HG03575 (cell line): ENCODE data around the gene PRRC2B.
"Not testable (repeated sequence)": the region's sequence is repeated elsewhere in the genome, so short reads cannot be mapped to it uniquely, and the experiment has no call there.

Experiments
- ATAC-seq: cut with Tn5 transposase; IDR thresholded peaks from one replicate; pipeline ENCODE4 v1.9.1; 2021; ENCODE audit not compliant: unreplicated experiment, insufficient number of reproducible peaks, low FRiP score; ENCODE audit errors: extremely low read depth

PRRC2B gene

DNA sequence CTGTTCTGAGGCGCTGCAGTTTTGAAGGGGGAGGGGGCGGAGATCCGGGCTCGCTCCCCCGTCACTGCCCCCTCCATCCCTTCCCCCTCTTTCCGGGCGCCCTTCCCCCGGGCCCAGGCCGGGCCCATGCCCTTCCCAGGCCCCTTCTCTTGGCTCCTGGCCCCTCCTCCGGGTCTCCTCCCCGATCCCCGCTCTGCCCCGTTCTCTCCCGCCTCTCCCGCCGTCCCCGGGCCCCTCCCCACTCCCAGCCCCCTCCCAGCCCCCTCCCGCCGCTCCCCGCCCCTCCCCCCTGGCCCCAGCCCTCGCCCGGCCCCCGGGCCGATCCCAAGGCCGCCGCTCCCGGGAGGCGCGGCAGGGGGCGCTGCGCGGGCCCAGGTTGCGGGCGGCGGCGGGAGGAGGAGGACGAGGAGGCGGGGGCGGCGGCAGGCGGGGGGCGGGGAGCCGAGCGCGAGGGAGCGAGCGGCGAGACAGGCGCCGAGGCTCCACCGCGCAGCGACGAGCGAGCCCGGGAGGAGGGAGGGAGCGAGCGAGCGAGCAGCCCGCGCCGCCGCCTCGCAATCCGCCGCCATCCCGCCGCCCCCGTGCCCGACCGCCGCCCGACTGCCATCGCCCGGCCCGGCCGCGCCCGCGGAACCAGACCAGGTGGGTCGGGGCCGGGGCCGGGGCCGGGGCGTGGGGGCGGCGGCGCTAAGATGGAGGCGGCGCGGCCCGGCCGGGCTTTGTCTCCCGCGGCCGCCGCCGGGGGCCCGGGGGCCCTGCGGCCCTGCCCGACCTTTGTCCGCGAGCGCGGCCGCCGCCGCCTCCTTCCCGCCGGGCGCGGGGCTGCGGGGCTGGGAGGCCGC, at the start of gene PRRC2B:
TSS of gene PRRC2B (plus strand) at position 465 of the 842 bp plus-strand sequence. CDS start 36,059 bp downstream, outside the sequence.
- no peak for ATAC-seq

DNA sequence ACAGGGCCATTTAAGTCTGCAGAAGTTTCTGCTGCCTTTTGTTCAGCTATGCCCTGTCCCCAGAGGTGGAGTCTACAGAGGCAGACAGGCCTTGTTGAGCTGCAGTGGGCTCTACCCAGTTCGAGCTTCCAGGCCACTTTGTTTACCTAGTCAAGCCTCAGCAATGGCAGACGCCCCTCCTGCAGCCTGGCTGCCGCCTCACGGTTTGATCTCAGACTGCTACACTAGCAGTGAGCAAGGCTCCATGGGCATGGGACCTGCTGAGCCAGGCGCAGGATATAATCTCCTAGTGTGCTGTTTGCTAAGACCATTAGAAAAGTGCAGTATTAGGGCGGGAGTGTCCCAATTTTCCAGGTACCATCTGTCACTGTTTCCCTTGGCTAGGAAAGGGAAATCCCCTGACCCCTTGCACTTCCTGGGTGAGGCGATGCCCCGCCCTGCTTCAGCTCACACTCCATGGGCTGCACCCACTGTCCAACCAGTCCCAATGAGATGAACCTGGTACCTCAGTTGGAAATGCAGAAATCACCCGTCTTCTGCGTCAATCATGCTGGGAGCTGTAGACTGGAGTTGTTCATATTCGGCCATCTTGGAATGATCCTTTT, 48.9 kb upstream of the PRRC2B start:
- not testable (repeated sequence) for ATAC-seq

DNA sequence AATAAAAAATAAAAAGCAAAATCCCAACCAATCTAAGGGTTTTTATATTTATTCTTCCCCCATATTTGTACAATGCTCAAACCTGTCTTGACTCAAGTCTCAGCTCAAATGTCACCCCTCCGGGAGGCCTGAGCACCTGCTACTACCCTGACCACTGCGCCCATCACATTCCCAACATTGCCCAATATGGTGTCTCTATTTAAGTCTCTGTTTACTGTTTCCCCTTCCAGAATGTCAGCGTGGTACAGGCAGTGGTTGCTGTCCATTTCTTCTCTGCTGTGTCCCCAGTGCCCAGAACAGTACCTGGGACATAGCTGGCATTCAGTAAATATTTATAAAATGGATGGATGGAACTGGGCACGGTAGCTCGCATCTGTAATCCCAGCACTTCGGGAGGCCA, 47.3 kb upstream of the PRRC2B start:
- ATAC-seq, result no peak

DNA sequence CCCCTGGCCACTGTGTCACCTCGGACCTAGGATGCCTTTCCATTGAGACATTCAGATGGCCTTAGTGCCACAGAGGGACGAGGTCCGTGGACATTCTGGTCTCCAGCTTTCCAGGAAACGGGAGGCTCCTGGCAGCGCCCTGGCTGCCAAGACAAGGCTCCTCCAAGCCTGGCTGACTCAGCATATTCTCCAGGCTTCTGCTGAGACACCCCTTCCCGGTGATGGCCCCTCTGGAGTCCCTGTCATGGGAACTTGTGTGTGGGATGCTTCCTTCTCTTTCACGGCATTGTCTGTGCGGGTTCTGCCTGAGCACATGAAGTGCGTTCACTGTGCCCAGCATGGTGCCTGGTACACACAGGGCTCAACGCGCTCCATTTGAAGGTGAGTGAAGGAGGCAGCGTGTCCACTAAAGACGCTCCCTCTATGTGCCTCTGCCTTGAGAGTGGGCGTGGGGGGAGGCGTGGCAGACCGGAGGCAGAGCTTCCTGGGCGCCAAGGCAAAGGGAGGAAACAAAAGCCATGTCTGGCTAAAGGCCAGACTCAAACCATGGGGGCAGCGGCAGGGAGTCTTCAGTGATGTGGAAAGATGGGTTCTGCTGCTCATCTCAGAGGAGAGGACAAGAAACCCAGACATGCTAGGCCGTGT, 46.4 kb upstream of the PRRC2B start:
- no peak for ATAC-seq

DNA sequence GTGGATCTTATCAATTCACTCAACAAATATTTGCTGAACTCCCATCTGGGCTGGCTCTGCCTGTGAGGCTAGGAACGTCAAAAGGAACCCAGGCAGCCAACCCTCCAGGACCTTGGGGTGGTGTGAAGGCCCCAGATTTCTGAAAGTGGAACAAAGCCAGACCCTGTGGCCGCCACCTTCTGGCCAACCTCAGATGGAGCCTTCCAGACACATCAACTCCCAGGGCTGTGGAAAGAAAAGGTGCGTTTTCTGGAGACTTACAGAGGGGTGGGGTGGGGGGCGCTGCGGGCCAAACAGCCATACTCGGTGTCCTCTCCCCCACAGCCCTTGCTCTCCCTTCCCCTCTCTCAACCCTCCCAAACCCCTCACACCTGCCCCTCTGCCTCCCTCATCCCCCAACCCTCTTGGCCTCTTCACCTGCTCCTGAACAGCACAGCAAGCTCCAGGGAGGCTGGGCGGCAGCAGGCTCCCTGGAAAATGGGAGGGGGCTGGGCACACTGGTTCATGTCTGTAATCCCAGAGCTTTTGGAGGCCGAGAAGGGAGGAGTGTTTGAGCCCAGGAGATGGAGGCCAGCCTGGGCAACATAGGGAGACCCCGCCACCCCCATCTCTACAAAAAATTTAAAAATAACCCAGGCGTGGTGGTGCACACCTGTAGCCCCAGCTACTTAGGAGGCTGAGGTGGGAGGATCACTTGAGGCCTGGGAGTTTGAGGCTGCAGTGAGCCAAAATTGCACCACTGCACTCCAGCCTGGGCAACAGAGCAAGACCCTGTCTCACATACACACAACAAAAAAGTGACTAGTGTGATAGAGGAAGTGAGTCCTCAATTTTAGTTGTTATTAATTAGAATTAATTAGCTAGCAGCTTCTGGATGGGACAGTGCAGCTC, 45.0 kb upstream of the PRRC2B start:
- no peak for ATAC-seq

DNA sequence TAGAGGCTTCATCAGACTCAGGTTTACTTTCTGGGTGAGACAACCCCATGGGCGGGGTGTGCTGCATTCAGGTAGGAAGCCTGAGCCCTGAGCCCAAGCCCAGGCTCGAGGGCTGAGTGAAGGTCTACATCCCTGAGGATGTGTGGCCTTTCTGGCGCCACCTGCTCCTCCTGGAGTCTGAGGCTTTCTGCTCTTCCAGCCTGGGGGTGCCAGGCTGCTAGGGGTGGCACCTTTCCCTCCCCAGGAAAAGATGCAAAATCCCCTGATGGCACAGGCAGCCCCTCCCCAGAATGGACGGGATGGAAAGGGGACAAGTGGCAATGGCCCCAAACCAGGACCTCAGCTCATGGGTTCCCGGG, 44.4 kb upstream of the PRRC2B start:
- no peak for ATAC-seq

DNA sequence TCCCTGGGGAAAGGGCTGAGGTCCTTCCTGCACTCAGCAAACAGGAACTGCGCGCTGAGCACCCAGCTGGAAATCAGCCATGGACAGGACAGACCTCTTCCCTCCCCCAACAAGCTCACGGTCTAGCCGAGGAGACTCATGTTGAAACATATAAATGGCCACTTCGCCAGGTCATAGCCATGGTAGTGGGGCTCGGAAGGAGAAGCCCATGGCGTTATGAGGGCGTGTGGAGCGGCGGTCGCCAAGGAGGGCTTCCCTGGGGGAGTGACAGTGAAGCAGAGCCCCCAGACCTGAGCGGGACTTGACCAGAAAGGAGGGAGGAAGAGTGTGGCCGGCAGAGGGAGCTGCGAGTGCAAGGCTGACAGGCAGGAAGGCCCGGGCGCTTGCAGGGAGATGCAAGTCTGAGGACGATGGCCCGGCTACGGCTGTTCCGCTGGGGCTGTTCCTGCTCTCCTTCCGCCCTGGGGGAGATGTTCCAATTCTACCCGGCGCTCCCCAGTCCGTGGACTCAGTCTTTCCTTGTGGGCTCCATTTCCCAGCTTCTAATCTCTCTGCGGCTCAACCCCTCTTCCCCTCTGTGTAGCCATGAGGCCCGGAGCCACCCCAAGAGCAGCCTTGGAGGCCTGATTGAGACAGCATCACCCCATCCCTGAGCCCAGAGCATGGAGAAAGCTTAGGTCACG, 43.9 kb upstream of the PRRC2B start:
- ATAC-seq, result no peak

DNA sequence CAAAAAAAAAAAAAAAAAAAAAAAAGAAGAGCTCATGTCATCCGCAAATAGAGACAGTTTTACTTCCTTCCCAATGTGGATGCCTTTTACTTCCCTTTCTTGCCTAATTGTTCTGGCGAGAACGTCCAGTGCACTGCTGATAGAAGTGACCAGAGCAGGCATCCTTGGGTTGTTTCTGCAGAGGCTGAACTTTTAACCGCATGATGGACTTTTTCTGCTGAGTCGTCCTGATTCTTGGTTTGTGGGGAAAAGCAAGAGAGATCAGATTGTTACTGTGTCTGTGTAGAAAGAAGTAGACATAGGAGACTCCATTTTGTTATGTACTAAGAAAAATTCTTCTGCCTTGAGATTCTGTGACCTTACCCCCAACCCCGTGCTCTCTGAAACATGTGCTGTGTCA, 37.4 kb upstream of the PRRC2B start:
- ATAC-seq, result not testable (repeated sequence)

DNA sequence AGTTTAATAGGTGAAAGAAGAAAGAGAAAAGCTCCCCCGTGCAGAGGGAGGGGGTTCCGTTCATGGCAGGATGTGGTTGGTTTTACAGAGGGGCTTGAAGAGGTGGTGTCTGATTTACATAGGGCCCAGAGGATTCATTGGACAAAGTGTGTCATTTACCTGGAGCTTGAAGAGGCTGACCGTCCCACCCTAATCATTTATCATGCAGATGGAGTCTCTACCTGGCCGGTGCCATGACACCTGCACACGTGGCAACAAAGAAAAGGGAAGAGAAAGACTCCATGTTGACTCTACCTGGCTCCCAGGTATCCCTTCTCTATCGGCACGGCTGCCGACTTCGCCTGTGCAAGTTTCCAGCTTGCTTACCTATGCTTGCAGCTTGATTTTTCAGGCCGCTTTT, 35.3 kb upstream of the PRRC2B start:
- no peak for ATAC-seq

DNA sequence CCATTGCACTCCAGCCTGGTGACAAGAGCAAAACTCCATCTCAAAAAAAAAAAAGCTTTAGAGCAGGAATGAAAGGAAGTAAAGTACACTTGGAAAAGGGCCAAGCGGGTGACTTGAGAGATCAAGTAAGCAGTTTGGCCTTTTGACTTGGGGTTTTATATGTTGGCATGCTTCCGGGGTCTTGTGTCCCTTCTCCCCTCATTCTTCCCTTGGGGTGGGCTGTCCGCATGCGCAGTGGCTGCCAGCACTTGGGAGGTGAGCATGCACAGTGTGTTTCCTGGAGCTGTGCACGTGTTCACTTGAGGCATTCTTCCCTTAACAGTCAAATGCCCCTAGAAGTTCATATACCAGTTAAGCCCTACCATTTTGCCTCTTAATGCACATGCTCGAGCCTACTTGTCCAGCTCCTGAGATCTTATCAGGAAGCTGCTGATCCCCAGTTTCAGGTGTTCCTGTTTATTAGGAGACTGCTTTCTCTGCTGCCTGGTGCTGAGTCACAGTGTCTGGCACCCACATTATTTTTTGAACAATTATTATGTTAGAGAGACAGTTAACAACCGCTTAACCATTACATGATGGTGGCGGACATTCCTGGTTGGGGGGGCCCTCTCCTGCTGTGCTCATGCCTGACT, 32.6 kb upstream of the PRRC2B start:
- no peak for ATAC-seq

DNA sequence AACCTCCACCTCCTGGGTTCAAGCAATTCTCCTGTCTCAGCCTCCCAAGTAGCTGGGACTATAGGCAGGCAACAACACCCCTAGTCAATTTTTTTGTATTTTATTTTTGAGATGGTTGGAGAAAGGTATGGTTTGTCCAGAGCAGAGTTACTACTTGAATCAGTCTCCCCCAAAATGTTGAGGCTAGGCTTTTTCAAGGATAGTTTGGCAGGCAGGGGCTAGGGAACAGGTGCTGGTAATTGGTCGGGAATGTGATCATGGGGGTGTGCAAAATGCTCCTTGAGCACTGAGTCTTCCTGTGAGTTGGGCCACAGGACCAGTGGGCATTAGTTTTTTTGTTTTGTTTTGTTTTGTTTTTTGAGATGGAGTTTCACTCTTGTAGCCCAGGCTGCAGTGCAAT, 28.3 kb upstream of the PRRC2B start:
- no peak for ATAC-seq

DNA sequence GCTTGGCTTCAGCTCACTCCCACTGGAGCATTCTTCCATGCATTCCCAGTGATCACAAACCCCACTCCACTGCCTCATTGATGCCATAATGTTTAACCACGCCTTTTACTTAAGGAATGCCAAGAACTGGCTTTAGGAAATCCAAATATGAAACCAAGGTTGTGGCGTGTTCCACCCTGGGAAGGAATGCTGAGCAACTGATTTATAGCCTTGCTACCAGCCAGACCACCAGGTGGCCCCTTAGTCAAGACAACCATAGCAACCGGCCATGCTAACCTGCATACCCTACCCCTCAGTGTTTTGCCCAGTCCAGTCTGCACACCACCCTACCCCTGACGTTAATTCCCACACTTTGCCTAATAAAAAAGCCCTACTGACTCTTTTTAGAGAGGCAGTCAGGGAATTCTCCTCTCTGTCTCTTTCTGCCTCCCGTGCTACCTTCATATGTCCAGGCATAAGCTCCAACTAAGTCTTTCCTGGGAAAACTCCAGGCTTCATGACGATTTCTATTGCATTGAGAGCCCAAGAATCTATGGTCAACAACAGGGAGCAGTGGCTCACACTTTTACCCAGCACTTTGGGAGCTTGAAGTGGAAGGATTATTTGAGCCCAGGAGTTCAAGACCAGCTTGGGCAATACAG, 27.0 kb upstream of the PRRC2B start:
- no peak for ATAC-seq

DNA sequence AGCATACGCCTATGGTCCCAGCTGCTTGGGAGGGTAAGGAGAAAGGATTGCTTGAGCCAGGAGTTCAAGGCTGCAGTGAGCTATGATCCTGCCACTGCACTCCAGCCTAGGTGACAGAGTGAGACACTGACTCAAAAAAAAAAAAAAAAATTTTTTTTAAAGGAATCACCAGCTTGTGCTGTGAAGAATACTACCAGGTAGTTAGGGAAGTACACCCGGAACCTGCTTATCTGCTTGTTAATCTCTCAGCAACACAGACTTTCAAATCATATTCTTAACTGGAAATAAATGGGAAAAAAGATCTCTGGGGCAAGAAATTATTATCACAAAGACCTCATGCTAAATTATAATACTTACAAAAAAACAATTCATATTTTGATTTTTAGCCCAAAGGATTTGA, 26.4 kb upstream of the PRRC2B start:
- ATAC-seq, result no peak

DNA sequence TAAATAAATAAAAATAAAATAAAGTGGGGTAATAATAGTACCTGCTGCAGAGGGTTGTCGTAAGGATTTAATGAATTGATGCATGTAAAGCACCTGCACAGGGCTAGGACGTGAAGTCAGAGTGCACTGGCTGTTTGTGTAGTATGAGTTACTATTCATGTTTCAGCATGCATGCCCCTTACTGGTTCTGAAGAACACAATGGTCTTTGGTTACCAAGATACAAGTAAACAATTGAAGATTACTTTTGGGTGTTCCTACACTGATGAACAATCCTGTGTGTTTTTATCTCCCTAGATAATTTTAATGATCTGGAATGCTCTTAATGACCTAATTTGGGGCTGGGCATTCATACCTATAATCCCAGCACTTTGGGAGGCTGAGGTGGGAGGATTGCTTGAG, 23.2 kb upstream of the PRRC2B start:
- ATAC-seq, result no peak

DNA sequence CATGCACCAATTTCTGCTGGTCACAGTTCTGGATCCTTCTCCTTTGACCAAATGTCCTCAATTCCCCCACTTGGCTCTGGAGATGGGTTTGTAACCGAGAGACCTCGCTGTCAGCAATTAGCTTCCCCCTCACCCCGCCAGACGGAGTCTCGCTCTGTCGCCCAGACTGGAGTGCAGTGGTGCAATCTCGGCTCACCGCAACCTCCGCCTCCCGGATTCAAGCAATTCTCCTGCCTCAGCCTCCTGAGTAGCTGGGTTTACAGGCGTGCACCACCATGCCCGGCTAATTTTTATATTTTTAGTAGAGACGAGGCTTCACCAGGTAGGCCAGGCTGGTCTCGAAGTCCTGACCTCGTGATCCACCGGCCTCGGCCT, 21.3 kb upstream of the PRRC2B start:
- not testable (repeated sequence) for ATAC-seq

DNA sequence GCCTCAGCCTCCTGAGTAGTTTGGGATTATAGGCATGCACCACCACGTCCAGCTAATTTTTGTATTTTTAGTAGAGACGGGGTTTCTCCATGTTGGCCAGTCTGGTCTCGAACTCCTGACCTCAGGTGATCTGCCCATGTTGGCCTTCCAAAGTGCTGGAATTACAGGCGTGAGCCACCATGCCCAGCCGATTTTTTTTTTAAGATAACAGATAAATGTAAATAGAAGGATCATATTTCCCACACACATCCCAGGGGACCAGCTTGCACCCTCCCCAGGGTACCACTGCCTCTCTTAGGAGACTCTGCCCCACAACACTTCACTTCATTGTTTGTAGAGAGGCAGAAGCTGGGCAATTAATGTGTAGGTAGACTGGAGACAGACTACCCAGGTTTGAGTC, 19.2 kb upstream of the PRRC2B start:
- not testable (repeated sequence) for ATAC-seq

DNA sequence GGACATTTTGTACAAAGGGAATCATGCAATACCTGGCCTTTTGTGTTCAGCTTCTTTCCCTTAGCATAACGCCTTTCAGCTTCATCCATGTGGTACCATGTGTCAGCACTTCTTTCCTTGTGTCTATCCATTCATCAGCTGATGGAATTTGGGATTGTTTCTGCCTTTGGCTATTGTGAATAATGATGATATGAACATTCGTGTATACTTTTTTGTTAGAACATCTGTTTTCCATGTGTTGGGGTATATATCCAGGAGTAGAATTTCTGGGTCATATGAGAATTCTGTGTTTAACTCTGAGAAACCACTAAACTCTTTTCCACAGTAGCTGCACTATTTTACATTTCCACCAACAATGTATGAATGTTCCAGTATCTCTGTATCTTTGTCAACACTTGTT, 14.8 kb upstream of the PRRC2B start:
- no peak for ATAC-seq
